Cortex of kidney (tissue), 1 donor: ENCODE data around the gene TRAF3IP1.
"Not testable (repeated sequence)": the region's sequence is repeated elsewhere in the genome, so short reads cannot be mapped to it uniquely, and the experiment has no call there.

Experiments used
- DNase-seq: peaks from one replicate; lab custom pipeline; 2025; lab: John Stamatoyannopoulos, UW

TRAF3IP1 gene

GRCh38 chr2:238308177-238308576 lies 12.1 kb upstream of the TRAF3IP1 start:
- DNase-seq: no peak

- not testable (repeated sequence) for DNase-seq
These were observed 9.6 kb upstream of the TRAF3IP1 start for GRCh38 chr2:238310721-238311120.

- DNase-seq: no peak
These were observed 6.9 kb upstream of the TRAF3IP1 start for GRCh38 chr2:238313289-238313990.

GRCh38 chr2:238313991-238314350 lies 6.3 kb upstream of the TRAF3IP1 start:
- DNase-seq: no peak

GRCh38 chr2:238314576-238314975 lies 5.7 kb upstream of the TRAF3IP1 start:
- no peak for DNase-seq

GRCh38 chr2:238315031-238315595 lies 5.2 kb upstream of the TRAF3IP1 start:
- DNase-seq: no peak

- DNase-seq: no peak
These were observed 447 bp downstream of the TRAF3IP1 start for GRCh38 chr2:238320648-238321281.

- DNase-seq: no peak
These were observed 1.1 kb downstream of the TRAF3IP1 start for GRCh38 chr2:238321467-238321866.

GRCh38 chr2:238322001-238322411 lies 1.7 kb downstream of the TRAF3IP1 start:
- DNase-seq: no peak

- DNase-seq: not testable (repeated sequence)
These were observed 3.9 kb downstream of the TRAF3IP1 start for GRCh38 chr2:238324248-238324647.

- no peak for DNase-seq
These were observed 5.4 kb downstream of the TRAF3IP1 start for GRCh38 chr2:238325694-238326093.

- DNase-seq: no peak
These were observed 6.6 kb downstream of the TRAF3IP1 start for GRCh38 chr2:238326801-238327365.

- no peak for DNase-seq
These were observed 7.4 kb downstream of the TRAF3IP1 start for GRCh38 chr2:238327751-238328150.

GRCh38 chr2:238330391-238330790 lies 10.1 kb downstream of the TRAF3IP1 start:
- DNase-seq: no peak

- DNase-seq: no peak
These were observed 11.6 kb downstream of the TRAF3IP1 start for GRCh38 chr2:238331916-238332315.

- DNase-seq: no peak
These were observed 14.6 kb downstream of the TRAF3IP1 start for GRCh38 chr2:238334885-238335284.

GRCh38 chr2:238335591-238335990 lies 15.3 kb downstream of the TRAF3IP1 start:
- DNase-seq: not testable (repeated sequence)

GRCh38 chr2:238336151-238336550 lies 15.8 kb downstream of the TRAF3IP1 start:
- no peak for DNase-seq

GRCh38 chr2:238336793-238337444 lies 16.6 kb downstream of the TRAF3IP1 start:
- DNase-seq: no peak

- DNase-seq: no peak
These were observed 17.5 kb downstream of the TRAF3IP1 start for GRCh38 chr2:238337846-238338245.

GRCh38 chr2:238338710-238339394 lies 18.5 kb downstream of the TRAF3IP1 start:
- DNase-seq: no peak

- no peak for DNase-seq
These were observed 19.1 kb downstream of the TRAF3IP1 start for GRCh38 chr2:238339395-238339780.
